Measurements from ENCODE around the gene LRP8. TPM values are rescaled to one million over a fixed set of nuclear protein-coding genes. Genes with fewer than 3 reads are reported as not detected.
A peak's percentile ranks its signal among the peaks of the same experiment; 100 is the strongest.

The LRP8 gene
- total RNA-seq, 1 donor from 2014 or later = 19.9 TPM

DNA sequence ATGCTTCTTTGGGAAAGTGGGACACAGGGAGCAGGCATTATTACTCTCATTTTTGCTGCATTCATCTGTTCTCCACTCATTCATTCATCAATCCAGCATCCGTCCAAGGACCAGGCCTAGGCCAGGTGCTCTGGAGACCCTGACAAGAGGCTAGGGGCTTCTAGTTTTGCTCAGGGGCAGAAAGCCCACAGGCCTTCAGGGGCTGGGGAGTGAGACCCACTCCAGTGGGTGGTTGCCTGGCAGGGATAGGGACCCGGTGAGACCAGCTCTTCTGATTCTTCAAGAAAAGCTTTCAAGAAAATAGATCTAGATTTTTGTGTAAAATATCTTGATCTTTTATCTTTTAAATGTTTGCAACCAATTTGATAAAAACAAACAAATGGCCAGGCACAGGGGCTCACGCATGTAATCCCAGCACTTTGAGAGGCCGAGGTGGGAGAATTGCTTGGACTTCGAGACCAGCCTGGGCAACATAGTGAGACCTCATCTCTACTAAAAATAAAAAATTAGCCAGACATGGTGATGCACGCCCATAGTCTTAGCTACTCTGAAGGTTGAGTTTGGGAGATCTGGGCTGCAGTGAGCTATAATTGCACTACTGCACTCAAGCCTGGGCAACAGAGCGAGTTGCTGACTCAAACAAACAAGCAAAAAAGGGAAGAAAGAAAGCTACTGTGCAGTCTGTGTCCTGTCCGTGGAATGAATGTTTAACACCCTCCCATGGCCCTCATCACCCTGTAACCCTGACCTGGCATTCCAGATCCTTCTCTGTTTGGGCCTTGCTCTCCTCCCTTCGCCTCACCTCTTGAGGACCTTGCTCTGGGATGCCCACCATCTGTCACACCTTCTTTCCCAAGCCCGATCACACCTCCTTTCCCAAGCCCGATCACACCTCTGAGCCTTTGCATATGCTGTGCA lies 17.3 kb upstream of the LRP8 start:
- Mint-ChIP-seq H3K36me3 (no peaks in the 10 kb centered on the region), H3K27me3 (ENCODE audit: low read depth) (no peaks in the 10 kb centered on the region), H3K27ac (no peak overlapping the region), H3K4me1 (peaks cover 24% of the 10 kb centered on the region), H3K4me3 (no peak overlapping the region), H3K9me3 (peaks cover 4% of the 10 kb centered on the region)
- peak; percentile 7 to 21 for DNase-seq (ENCODE audit: low spot score in 2 of 2, unreplicated experiment in 2 of 2)
- TF ChIP-seq CTCF (IDR thresholded peaks at IDR 0.05; ENCODE audit: unreplicated experiment) = no peak

DNA sequence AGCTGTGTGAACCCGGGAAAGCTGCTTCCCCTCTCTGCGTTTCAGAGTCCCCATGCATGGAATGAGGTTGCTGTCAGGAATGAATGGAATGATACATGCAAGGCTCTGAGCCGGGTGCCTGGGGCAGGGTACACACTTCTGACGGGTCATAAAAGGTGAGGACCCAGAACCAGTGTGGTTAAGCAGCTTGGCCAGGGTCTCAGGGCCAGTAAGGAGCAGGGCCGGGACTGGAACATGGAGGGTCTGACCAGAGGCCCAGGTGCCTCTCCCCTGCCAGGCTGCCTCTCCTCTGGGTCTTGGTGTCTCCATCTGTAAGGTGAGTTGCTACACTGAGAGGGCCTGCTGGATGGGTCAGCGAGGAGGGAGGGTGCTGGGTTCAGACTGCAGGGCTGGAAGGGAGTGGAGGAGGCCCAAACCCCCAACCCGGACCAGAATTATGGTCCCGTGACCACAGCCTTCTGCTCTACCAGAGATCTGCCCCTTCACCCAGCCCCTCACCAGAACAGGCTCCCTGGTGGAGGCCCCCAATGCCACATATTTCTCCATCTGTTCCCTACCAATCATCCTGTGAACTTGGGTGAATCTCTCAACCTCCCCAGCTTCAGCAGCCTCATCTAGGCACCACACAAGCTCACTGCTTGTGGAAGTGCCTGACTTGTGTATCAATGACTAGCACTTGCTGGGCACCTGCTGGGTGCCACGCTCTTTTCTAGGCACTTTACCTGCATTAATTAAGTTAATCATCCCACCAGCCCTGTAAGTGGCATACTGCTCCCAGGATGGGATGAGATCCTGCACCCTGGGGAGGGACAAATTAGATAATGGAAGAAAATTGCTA lies 16.2 kb upstream of the LRP8 start:
- Mint-ChIP-seq H3K9me3 (peaks cover 4% of the 10 kb centered on the region), H3K4me3 (no peak overlapping the region), H3K4me1 (peaks cover 24% of the 10 kb centered on the region), H3K36me3 (no peaks in the 10 kb centered on the region), H3K27ac (no peak overlapping the region), H3K27me3 (ENCODE audit: low read depth) (no peaks in the 10 kb centered on the region)
- no peak for TF ChIP-seq CTCF (IDR thresholded peaks at IDR 0.05; ENCODE audit: unreplicated experiment)
- peak; percentile 11 to 35 for DNase-seq (ENCODE audit: low spot score in 2 of 2, unreplicated experiment in 2 of 2)

DNA sequence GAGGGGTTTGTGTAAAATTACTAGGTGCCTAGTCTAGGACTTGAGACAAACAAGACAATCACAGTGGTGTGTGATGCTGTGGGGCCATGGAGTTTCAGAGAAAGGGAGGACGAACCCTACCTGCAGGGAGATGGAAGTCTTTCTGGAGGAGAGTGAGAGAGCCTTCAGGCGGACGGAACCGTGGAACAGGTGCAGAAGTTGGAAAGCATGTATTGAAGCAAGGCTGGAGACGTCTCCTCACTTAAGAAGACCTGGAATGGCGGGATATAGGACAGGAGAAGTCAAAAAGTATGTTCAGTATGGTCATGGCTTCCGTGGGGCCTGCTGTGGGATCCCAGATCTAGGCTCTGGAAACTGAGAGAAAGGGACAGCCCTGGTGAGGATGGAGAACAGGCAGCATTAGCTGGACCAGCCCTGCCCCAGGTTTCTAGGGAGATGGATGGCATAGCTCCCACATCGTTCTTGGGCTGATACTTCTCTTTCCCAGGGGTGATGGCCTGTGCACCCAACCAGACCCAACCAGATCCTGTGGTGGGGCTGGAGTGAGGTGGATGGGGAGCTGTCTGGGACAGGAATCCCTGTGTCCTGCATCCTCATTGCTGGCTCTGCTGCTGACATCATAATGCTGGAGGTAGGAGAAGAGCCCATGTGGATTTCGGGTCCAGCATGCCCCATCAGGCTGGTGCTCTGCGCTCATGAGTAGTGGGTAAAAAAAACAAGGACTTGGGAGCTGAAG lies 15.0 kb upstream of the LRP8 start:
- H3K9me3 Mint-ChIP-seq = peaks cover 4% of the 10 kb centered on the region
- peaks cover 5% of the 10 kb centered on the region for H3K27me3 Mint-ChIP-seq (ENCODE audit: low read depth)
- DNase-seq (ENCODE audit: low spot score in 2 of 2, unreplicated experiment in 2 of 2) = peak; percentile 6 to 25
- no peaks in the 10 kb centered on the region for H3K36me3 Mint-ChIP-seq
- H3K27ac Mint-ChIP-seq = no peak overlapping the region
- H3K4me3 Mint-ChIP-seq = no peak overlapping the region
- TF ChIP-seq CTCF (IDR thresholded peaks at IDR 0.05; ENCODE audit: unreplicated experiment) = no peak
- H3K4me1 Mint-ChIP-seq = peaks cover 16% of the 10 kb centered on the region

DNA sequence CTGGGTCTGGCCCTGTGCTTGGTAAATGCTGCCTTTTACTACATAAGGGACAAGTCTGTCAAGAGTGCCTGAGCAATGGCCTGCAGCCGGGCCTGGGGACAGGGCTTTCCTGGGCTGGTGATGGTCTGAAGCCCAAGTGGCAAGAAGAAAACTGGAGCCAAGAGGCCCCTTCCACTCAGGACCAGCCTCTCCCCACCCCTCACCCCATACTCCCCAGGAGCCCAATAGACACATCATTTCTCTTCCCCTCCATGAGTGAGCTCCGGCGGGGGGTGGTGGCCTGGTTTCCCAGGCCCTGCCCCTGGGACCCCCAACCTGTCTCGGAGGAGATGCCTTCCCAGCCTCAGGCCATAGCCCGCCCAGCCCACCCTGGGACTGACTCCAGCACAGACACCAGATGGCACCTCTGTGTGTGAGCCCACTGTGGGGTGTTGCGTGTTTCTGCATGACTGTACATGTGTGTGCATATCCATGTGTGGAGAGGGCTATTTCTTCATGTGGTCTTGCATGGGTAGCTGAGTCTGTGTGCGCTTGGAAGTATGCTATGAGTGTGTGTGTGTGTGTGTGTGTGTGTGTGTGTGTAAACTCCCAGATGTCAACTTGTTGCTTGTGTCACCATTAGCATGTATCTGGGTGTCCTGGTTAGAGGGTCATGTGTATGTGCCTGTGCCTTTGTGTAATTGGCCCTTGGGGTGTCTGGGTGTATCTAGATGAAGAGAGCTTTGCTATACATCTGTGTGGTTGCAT lies 14.3 kb upstream of the LRP8 start:
- peaks cover 11% of the 10 kb centered on the region for H3K4me1 Mint-ChIP-seq
- no peak for TF ChIP-seq CTCF (IDR thresholded peaks at IDR 0.05; ENCODE audit: unreplicated experiment)
- peak in 1 of 2 experiments; percentile 25 for DNase-seq (ENCODE audit: low spot score in 2 of 2, unreplicated experiment in 2 of 2)
- no peak overlapping the region for H3K27ac Mint-ChIP-seq
- peaks cover 6% of the 10 kb centered on the region for H3K27me3 Mint-ChIP-seq (ENCODE audit: low read depth)
- no peaks in the 10 kb centered on the region for H3K36me3 Mint-ChIP-seq
- peaks cover 4% of the 10 kb centered on the region for H3K9me3 Mint-ChIP-seq
- H3K4me3 Mint-ChIP-seq = no peak overlapping the region

DNA sequence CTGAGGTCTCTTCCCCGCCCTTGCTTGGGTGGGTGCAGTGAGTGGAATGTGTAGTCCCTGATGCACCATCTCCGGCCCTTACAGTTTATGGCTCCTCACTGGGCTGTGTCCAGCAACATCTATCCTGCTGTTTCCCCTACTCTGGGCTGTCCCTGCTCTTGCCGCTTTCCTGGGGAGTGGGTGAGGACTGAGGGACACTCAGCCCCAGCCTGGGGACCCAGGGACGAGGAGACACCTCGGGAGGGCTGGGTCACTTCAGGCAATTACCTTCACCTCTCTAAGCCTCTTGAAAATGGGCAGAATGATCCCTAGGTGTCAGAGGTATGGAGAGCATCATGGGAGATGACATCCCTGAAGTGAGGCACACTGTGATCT lies 13.6 kb upstream of the LRP8 start:
- no peak for TF ChIP-seq CTCF (IDR thresholded peaks at IDR 0.05; ENCODE audit: unreplicated experiment)
- no peaks in the 10 kb centered on the region for H3K36me3 Mint-ChIP-seq
- peaks cover 6% of the 10 kb centered on the region for H3K27me3 Mint-ChIP-seq (ENCODE audit: low read depth)
- peak; percentile 3 to 21 for DNase-seq (ENCODE audit: low spot score in 2 of 2, unreplicated experiment in 2 of 2)
- peaks cover 4% of the 10 kb centered on the region for H3K9me3 Mint-ChIP-seq
- H3K4me3 Mint-ChIP-seq = no peak overlapping the region
- H3K27ac Mint-ChIP-seq = no peak overlapping the region
- H3K4me1 Mint-ChIP-seq = peaks cover 7% of the 10 kb centered on the region

All from mesothelial cell of epicardium (in vitro differentiated cells).